Adipose tissue (tissue), 3 donors: Measurements from ENCODE around the gene FUBP1. TPM values are rescaled to one million over a fixed set of nuclear protein-coding genes. Genes with fewer than 3 reads are reported as not detected.
"Not testable (repeated sequence)": the region's sequence is repeated elsewhere in the genome, so short reads cannot be mapped to it uniquely, and the experiment has no call there.

Experiments
- H3K27ac ChIP-seq: one replicate; pipeline ENCODE4 v1.5.1; 2013; ENCODE audit warnings: low read depth, low read length
- WGBS, 3 donors: extraction: QIAGEN DNeasy Blood & Tissue Kit; methylation state at CpG; one replicate each; pipeline ENCODE4 v1.1.7; 2013; 5-methylcytosine and 5-hydroxymethylcytosine counted together
- polyA plus RNA-seq, 3 donors: library from polyadenylated mRNA; stranded (reverse); fragments of 200-250 nt; gene quantifications; one replicate each; pipeline ENCODE4 v1.2.3, GENCODE V29; 2013
- donor health status: healthy with polysubstance abuse.
- donor health status: Bipolar disorder and iron deficiency.
- donor health status: healthy.

Gene FUBP1
- polyA plus RNA-seq, 3 donors, result 23.8 to 54.7 (median 33.4) TPM

- WGBS, 3 donors, result 85 to 89% (median 85%) methylated on average over 3 of the region's 3 CpGs
- no peak overlapping the region for H3K27ac ChIP-seq
Observed at GRCh38 chr1:77990629-77991204, 11.8 kb upstream of the FUBP1 start.

DNA sequence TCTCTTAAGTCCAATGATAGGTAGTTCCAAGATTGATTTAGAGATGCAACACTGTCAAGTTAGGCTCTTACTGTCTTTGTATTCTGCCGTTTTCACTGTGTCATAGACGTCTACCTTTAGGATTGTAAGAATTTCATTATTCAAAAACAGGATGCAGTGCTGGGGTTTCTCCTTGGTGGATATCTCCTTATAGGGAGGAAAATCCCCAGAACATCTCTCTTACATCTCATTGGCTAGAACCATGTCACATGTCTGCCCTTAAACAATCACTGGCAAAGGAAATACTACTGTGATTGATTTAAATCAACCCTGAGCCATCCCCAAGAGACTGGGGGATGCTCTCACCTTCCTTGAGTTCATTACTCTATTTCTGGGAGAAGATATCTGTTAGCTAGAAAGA is 10.9 kb upstream of the FUBP1 start:
- 88 to 91% (median 90%) methylated on average over 2 of the region's 2 CpGs for WGBS, 3 donors
- H3K27ac ChIP-seq, result no peak overlapping the region

- 51 to 93% (median 93%) methylated on average over 2 of the region's 2 CpGs for WGBS, 3 donors
- no peak overlapping the region for H3K27ac ChIP-seq
Observed at GRCh38 chr1:77987919-77988318, 9.0 kb upstream of the FUBP1 start.

- no peak overlapping the region for H3K27ac ChIP-seq
Observed at GRCh38 chr1:77986810-77987209, 7.9 kb upstream of the FUBP1 start.

DNA sequence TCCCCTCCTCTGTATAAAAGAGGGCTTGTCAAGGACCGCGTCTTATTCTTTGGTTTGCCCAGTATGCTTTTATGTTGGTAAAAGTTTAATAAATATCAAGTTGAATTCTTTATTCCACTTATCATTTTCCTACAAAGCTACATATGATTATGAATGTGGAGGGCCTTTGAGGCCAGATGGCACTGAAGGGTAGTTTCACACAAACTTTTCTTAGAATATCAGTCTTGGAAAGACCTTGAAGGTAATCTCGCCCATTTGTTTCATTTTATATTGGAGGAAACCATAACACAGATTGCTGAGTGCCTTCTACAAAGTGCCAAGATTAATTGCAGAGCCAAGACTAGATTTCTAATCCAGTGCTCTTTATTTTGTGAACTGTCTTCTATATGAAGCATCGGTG is 5.8 kb upstream of the FUBP1 start:
- no peak overlapping the region for H3K27ac ChIP-seq
- WGBS, 3 donors, result 41 to 97% (median 95%) methylated on average over 4 of the region's 4 CpGs

DNA sequence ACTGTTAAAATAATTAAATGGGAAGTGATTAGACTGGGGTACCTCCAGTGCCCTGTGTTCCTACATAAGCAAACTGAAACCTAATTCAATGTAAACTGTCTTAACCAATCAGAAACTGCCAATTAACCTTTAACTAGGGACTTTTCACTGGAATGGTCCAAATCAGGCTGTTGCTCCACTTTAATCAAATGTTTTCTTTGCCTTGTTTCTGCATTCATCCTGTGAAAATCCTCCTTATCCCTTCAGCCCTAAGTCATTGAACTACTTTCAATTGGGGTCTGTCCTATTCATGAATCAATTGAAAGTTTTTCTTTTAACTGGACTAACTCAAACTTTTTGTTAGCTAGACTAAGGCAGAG is 5.1 kb upstream of the FUBP1 start:
- H3K27ac ChIP-seq, result no peak overlapping the region

DNA sequence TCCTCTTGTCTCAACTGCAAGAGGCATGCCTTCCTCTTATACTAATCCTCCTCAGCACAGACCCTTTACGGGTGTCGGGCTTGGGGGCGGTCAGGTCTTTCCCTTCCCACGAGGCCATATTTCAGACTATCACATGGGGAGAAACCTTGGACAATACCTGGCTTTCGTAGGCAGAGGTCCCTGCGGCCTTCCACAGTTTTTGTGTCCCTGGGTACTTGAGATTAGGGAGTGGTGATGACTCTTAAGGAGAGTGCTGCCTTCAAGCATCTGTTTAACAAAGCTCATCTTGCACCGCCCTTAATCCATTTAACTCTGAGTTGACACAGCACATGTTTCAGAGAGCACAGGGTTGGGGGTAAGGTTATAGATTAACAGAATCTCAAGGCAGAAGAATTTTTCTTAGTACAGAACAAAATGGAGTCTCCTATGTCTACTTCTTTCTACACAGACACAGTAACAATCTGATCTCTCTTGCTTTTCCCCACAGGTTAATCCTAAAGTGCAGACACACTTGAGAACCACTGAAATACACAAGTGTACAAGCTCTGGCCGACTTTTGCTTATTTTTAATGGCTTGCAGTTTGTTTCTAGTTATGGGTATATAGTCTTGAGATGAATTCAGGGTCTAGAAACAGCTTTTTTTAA is 4.6 kb upstream of the FUBP1 start:
- 47 to 93% (median 89%) methylated on average over 8 of the region's 8 CpGs for WGBS, 3 donors
- not testable (repeated sequence) for H3K27ac ChIP-seq

DNA sequence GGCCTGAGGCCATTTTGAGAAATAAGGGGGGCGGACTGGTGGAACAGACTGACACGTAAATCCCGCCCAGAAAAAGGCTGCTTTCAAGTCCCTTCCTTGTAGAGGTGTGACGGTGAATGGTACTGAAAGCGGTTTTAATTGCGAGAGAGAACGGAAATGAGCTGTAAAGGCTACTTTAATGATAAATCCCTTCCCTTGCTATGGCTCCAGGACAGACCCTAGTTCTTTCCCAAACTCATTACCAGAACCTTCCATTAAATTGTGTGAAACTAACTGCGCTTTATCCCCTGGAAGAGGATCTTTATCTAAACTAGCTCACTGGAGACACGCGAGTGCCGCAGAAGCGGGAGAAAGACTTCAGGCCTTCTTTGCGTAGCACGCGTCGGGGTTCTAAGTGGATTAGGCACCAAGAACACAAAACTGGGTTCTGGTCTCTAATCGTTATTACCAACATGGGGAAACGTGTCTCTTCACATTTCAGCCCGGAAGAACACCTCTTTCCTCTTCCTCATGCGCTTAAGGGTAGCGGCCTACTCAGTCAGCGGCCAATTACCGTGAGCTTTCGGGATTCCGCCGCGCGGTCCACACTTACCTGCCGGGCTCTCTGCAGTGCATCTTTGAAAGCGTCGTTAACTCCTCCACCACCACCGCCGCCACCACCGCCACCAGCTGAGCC is 441 bp downstream of the FUBP1 start:
- 0% methylated on average over 34 of the region's 34 CpGs for WGBS, 3 donors

DNA sequence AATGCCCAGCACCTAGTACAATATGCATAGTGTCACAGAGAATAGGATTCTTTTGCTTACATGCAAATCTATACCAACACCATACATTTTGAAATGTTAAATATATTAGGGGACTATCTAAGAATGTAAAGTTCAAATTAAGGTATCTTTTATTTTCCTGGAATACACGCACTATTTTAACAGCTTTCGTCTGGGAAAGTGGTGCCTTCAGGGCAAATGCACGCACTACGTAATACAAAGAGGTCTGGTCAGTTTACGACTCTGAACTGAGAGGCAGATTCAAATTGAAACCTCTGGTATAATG is 931 bp downstream of the FUBP1 start:
- H3K27ac ChIP-seq, result no peak overlapping the region
- 0 to 1% (median 0%) methylated on average over 5 of the region's 5 CpGs for whole genome bisulfite sequencing, 3 donors

More for the DNA sequence above, 441 bp downstream of the FUBP1 start:
- H3K27ac ChIP-seq, result peak overlapping the region; percentile 96

GRCh38 chr1:77976433-77977076 is 2.3 kb downstream of the FUBP1 start:
- 29 to 76% (median 71%) methylated on average over 13 of the region's 13 CpGs for WGBS, 3 donors
- H3K27ac ChIP-seq, result no peak overlapping the region

DNA sequence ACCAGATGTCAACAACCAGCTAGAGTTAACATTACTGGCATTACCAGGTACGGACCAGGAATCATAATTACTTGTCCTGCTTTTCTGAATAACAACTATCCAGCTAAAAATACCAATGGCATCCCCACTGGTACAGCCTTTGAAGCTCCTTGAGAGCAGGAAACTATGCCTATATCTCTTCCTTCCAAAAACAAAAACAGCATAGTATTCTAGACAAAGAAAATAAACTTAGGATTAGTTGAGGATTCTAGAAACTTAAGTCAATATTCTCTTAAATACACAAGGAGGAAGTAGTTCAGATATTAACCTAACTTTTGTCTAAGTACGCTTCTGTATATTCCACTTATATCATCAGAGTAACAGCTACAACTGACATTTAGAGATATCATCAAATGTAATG is 3.0 kb downstream of the FUBP1 start:
- H3K27ac ChIP-seq, result no peak overlapping the region
- WGBS, 3 donors, result 11 to 46% (median 28%) methylated on average over 2 of the region's 2 CpGs

- WGBS, 3 donors, result 10 to 36% (median 35%) methylated on average over 4 of the region's 4 CpGs
Observed at GRCh38 chr1:77975386-77975785, 3.5 kb downstream of the FUBP1 start.

GRCh38 chr1:77972080-77972479 is 6.8 kb downstream of the FUBP1 start:
- no peak overlapping the region for H3K27ac ChIP-seq
- WGBS, 3 donors, result 66 to 94% (median 84%) methylated on average over 3 of the region's 3 CpGs

More at GRCh38 chr1:77975386-77975785, 3.5 kb downstream of the FUBP1 start:
- H3K27ac ChIP-seq, result no peak overlapping the region

GRCh38 chr1:77970192-77970591 is 8.7 kb downstream of the FUBP1 start:
- no peak overlapping the region for H3K27ac ChIP-seq
- WGBS, 3 donors, result 49 to 75% (median 73%) methylated on average over 1 of the region's 1 CpG

GRCh38 chr1:77966291-77966690 is 12.6 kb downstream of the FUBP1 start:
- H3K27ac ChIP-seq, result no peak overlapping the region
- 77 to 95% (median 88%) methylated on average over 3 of the region's 3 CpGs for WGBS, 3 donors

GRCh38 chr1:77961392-77961791 is 17.5 kb downstream of the FUBP1 start:
- 50 to 91% (median 84%) methylated on average over 2 of the region's 2 CpGs for WGBS, 3 donors
- no peak overlapping the region for H3K27ac ChIP-seq

DNA sequence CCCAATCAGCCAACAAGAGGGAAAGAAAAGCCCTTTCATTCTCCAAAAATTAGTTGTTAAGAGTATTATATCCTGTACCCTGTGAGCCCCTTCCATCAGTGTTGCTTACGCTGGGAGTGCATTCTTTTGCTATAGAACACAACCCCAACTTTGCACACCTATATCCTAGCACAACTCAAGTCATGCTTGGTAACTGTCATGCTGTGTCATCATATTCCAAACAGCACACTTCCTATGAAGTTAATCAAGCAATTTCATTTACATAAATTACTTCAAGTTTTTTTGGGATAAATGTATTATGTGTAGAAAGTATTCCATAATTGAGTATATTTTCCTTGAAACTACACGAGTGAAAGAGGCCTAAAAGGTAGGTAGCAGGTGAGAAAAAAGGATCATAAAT is 20.0 kb downstream of the FUBP1 start:
- WGBS, 3 donors, result 89 to 97% (median 92%) methylated on average over 2 of the region's 2 CpGs
- no peak overlapping the region for H3K27ac ChIP-seq

DNA sequence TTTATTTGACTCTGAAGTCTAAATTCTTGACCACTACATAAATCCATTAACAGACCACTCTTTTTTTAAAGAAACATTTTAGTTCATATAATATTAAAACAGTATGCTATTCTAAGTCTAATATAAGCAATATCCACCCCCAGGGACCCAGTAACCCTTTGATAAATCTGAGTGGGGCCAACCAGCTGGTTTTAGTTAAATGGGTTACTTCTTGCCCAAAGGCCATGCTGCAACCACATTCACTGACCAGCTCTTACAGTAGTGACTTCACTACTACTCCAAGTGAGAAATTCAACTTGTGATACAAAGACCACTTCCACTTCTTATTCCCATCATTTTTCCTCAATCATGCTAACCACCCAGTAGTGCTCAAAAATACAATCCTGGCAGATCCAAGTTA is 20.5 kb downstream of the FUBP1 start:
- H3K27ac ChIP-seq, result no peak overlapping the region

DNA sequence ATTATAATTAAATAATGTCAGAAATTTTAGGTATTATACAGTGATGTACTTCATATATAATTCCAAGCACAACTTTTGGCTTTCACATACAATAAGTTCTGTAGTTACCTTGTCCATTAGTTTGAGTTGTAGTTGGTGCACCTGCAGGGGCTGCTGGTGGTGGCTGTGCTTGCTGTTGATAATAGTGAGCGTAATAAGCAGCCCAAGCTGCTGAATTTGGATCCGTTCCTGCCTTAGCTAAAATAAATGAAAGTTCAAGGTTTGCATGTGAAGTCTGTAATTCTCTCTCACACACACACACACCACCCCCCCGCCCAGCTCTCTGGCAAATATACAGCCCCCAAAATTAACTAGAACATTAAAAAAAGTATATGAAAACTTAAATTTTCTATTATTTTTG is 22.4 kb downstream of the FUBP1 start:
- no peak overlapping the region for H3K27ac ChIP-seq
- WGBS, 3 donors, result 43 to 95% (median 93%) methylated on average over 3 of the region's 3 CpGs

DNA sequence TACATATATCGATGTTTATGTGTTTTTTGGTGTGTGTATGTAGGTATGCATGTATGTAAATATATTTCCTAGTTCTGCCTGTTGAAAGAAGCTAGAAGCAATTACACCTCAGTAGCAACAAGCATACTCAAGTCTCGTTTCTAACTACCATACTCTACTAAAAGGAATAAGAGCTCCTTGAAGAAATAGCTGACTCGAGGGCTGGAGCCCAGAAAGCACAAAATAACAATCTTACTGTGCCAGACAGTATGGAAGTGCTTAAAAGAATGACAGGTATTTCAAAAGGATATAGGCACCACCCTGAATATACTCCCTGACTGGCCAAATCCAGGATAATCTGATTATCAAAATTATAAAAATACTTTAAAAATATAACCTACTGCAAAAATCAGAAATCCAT is 23.2 kb downstream of the FUBP1 start:
- H3K27ac ChIP-seq, result no peak overlapping the region
- WGBS, 3 donors, result 88 to 92% (median 91%) methylated on average over 3 of the region's 3 CpGs
